ENCODE results near the gene SKOR1. TPM values are rescaled to one million over a fixed set of nuclear protein-coding genes. Genes with fewer than 3 reads are reported as not detected.

The SKOR1 gene
- total and polyA plus RNA-seq, 2 of the 13 experiments (the other 11 are each of a cell fraction or from before 2014, with no cell fraction given): 0.09 to 0.11 TPM

GRCh38 chr15:67833710-67834511 is 8.6 kb downstream of the SKOR1 start (continued):
- TF ChIP-seq BCLAF1 (IDR thresholded peaks at IDR 0.05): no peak
- no peak for TF ChIP-seq MAFF (IDR thresholded peaks at IDR 0.05; ENCODE audit: low read depth, low read length)
- TF ChIP-seq KLF12 (CRISPR knock-in tag; IDR thresholded peaks at IDR 0.05; ENCODE audit: borderline replicate concordance): no peak
- TF ChIP-seq ZNF362 (CRISPR knock-in tag; IDR thresholded peaks at IDR 0.05; ENCODE audit: borderline replicate concordance): no peak
- TF ChIP-seq FOSL1 (CRISPR knock-in tag; IDR thresholded peaks at IDR 0.05; ENCODE audit: borderline replicate concordance): no peak
- TF ChIP-seq TRAFD1 (CRISPR knock-in tag; IDR thresholded peaks at IDR 0.05; ENCODE audit: borderline replicate concordance): peak; percentile 79; the same call in 1 of the 2 replicates
- no peak for TF ChIP-seq ARNT2 (CRISPR knock-in tag; IDR thresholded peaks at IDR 0.05; ENCODE audit: low read depth)
- TF ChIP-seq KDM6A (CRISPR knock-in tag; IDR thresholded peaks at IDR 0.05; ENCODE audit: low read depth): no peak
- no peak for TF ChIP-seq NBN (conservative IDR thresholded peaks at IDR 0.05)

Measured in HepG2 (cell line).